Large intestine (tissue), 12 donors: ENCODE measurements around the gene S100A3. TPM values are rescaled to one million over a fixed set of nuclear protein-coding genes. Genes with fewer than 3 reads are reported as not detected.
A peak's percentile ranks its signal among the peaks of the same experiment; 100 is the strongest.
"Not testable (repeated sequence)": the region's sequence is repeated elsewhere in the genome, so short reads cannot be mapped to it uniquely, and the experiment has no call there.

ENCODE experiments used
- DNase-seq, 2 donors: peaks; one replicate each; pipeline versions ENCODE4 v3.0.0 to v3.0.0-alpha.2; 2013
- H3K27ac ChIP-seq: one replicate; pipeline ENCODE4 v1.5.1; 2013; ENCODE audit warnings: low read length
- H3K27me3 ChIP-seq: 2 replicates; pipeline ENCODE4 v1.6.1; 2013; ENCODE audit warnings: low read length; ENCODE audit not compliant: control insufficient read depth, insufficient read depth
- H3K36me3 ChIP-seq: 2 replicates; pipeline ENCODE4 v1.6.1; 2013; ENCODE audit warnings: low read length; ENCODE audit not compliant: control insufficient read depth, insufficient read depth
- H3K4me1 ChIP-seq: one replicate; pipeline ENCODE4 v1.6.1; 2013; ENCODE audit warnings: low read length; ENCODE audit not compliant: control insufficient read depth, insufficient read depth
- H3K4me3 ChIP-seq: one replicate; pipeline ENCODE4 v1.5.1; 2013; ENCODE audit warnings: low read length
- H3K9me3 ChIP-seq: one replicate; pipeline ENCODE4 v1.6.1; 2013; ENCODE audit warnings: mild to moderate bottlenecking, low read depth, low read length, moderate library complexity; ENCODE audit not compliant: control insufficient read depth
- WGBS: methylation state at CpG from one replicate; pipeline ENCODE4 v1.1.5; 2013; ENCODE audit warnings: low lambda C conversion rate; ENCODE audit not compliant: insufficient coverage; 5-methylcytosine and 5-hydroxymethylcytosine counted together
- long read RNA-seq, 11 donors: transcript quantifications; one replicate each; lab custom pipeline, GENCODE V29; 2026
- polyA plus RNA-seq: library from polyadenylated mRNA; unstranded; fragments of 120-200 nt; gene quantifications from one replicate; pipeline ENCODE4 v1.2.1, GENCODE V29; 2013

S100A3 gene, protein sequence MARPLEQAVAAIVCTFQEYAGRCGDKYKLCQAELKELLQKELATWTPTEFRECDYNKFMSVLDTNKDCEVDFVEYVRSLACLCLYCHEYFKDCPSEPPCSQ
- not detected for polyA plus RNA-seq
- long read RNA-seq, donor 1, result 0 reads
- long read RNA-seq, donor 2, result 0 reads
- long read RNA-seq, donor 3, result 0 reads
- long read RNA-seq, donor 4, result 0 reads
- long read RNA-seq, donor 5, result 0 reads
- long read RNA-seq, donor 6, result 0 reads
- long read RNA-seq, donor 7, result 0 reads
- long read RNA-seq, donor 8, result 0 reads
- long read RNA-seq, donor 9, result 0 reads
- long read RNA-seq, donor 10, result 0 reads
- long read RNA-seq, donor 11, result 0 reads

DNA sequence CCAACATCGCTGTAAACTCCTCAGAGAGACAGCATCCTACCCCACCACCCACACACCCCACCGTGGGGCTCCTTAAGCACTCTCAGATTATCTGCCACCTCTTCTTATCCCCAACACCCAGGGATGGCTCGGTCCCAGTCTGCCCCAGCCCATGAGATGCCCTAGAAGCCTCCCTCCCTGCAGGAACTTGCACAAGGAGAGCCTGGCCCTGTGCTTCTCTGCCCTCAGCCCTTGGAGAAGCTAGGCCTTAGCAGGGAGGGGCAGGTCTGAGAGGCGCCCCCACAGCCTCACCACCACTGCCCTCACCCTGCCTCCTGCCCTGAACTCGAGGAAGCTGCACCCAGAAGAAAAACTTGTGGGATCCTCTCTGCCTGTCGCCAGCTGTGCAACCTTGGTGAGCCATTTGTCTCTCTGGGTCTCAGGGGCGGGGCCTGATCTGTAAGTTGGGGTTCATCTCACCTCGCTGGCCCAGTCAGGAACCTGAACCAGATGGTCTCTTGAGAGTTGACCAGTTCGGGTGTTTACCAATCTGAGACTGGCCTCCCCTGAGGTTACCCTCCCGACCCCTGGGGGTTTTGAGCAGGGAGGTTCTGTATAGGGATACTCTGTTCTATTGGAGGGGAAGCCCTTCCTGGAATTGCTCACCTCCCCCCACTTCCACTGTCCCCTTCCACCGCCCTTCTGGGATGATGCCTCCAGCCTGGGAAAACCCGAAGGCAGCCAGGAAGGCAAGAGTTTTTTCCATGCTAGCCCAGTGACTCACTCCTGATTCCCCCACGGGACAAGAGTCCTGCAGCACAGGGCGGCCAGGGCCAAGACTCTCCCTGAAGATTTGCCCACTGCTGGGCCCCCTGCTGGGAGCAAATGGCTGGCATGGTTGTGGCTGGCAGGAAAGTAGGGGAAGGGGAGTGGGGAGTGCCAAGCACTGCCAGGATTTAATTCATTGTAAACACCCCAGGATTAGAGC, at the start of gene S100A3:
TSS of gene S100A3 (minus strand) at position 537 of the 967 bp plus-strand sequence. CDS start 773 bp downstream, outside the sequence.
- peaks cover 24% of the 10 kb centered on the region for H3K4me1 ChIP-seq
- peak in 1 of 2 donors; percentile 41 for DNase-seq
- H3K36me3 ChIP-seq, result no peaks in the 10 kb centered on the region
- H3K9me3 ChIP-seq, result no peaks in the 10 kb centered on the region
- H3K27ac ChIP-seq, result no peak within 1 kb of the TSS
- WGBS, result no CpG with 5 or more reads among the region's 14 CpGs
- H3K27me3 ChIP-seq, result no peaks in the 10 kb centered on the region
- H3K4me3 ChIP-seq, result no peak within 1 kb of the TSS

DNA sequence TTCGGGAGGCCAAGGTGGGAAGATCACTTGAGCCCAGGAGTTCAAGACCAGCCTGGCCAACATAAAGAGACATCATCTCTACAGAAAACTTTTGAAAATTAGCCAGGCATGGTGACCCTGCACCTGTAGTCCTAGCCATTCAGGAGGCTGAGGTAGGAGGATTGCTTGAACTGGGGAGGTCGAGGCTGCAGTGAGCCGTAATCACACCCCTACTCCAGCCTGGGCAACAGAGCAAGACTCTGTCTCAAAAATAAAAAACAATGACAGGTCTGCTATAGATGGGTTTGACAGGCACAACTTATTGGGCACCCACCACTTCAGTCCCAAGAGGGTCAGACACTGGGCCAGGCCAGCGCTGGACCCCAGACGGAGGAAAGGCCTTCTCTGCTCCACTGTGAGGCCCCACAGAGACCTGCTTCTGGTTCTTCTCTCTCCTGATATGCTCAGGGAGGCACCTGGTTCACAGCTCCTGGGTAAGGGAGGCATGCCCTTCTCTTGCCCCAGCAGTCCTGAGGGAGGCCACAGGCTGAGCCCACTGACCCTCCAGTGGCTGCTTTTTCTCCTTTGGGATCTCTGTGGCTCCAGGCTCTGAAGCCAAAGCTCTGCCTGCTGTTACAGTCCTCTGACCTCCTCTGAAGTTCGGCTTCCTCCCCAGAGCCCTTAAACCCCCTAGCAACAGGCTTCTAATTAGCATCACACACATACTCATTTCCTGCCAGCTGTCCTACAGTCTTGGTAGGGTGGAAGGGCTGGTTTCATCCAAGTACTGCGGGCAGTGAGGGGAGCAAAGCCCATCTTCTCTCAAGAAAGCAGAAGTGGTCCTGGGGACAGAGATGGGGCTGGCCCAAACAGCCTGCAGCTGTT, 49.5 kb upstream of the S100A3 start:
- WGBS, result no CpG with 5 or more reads among the region's 7 CpGs
- peak; percentile 41 to 46 for DNase-seq
- H3K9me3 ChIP-seq, result no peaks in the 10 kb centered on the region
- no peaks in the 10 kb centered on the region for H3K27me3 ChIP-seq
- no peaks in the 10 kb centered on the region for H3K4me1 ChIP-seq
- no peaks in the 10 kb centered on the region for H3K36me3 ChIP-seq
- H3K27ac ChIP-seq, result peak overlapping the region; percentile 26
- H3K4me3 ChIP-seq, result no peak overlapping the region

DNA sequence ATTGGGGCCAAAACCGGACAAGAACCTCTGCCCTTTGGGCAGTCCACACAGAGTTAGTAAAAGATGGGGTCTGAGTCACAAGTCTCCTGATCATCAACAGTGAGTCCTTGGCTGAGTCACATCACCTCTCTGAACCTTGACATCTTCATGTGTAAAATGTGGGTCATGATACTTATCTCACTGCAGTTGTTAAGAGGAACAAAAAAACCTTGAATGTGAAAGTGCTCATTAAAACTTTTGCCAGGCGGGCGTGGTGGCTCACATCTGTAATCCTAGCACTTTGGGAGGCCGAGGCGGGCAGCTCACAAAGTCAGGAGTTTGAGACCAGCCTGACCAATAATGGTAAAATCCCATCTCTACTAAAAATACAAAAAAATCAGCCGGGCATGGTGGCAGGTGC, 48.1 kb upstream of the S100A3 start:
- no peak for DNase-seq
- WGBS, result no CpG with 5 or more reads among the region's 6 CpGs
- no peaks in the 10 kb centered on the region for H3K27me3 ChIP-seq

DNA sequence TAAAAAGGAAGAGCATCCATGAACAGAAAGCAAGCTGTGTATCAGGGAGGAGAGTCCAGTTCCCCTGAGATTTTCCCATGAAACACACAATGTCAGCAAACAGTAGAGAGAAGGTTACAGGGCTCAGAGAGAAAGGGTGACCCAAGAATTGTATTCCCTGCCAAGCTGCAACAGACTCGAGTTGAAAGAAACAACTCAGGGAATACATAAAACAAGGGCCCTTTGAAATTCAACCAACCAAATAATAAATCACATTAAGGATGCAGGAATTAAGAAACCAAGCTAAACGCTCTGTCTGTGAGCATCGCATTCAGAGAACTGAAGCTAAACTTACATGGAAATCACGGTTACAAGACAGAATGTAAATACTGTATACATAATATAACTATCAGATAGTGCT, 43.7 kb upstream of the S100A3 start:
- WGBS, result 80% methylated on average over 1 of the region's 4 CpGs
- H3K9me3 ChIP-seq, result no peaks in the 10 kb centered on the region

More for the DNA sequence above, 48.1 kb upstream of the S100A3 start:
- Histone ChIP-seq H3K4me1 (no peaks in the 10 kb centered on the region), H3K27ac (no peak overlapping the region), H3K4me3 (no peak overlapping the region), H3K9me3 (no peaks in the 10 kb centered on the region), H3K36me3 (no peaks in the 10 kb centered on the region)

DNA sequence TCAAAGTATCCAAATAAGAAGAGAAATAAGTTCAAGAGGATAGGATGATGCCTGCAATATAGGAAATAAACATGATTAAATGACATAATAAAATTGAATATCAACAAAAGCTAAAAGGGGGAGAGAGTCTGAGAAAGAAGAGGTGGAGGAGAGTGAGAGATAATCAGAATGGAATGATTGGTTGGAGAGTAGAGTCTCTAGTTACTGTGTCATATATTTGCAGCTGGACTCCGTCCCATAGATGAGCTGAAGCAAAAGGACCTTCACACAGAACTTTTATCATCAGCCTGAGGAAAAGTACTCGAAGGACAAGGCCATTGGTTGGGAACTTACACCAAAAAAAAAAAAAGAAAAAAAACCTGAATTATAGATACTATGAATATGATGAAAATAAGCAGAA, 39.4 kb upstream of the S100A3 start:
- Histone ChIP-seq H3K9me3 (no peaks in the 10 kb centered on the region), H3K36me3 (no peaks in the 10 kb centered on the region), H3K4me1 (no peaks in the 10 kb centered on the region), H3K27ac (no peak overlapping the region), H3K4me3 (no peak overlapping the region), H3K27me3 (no peaks in the 10 kb centered on the region)
- DNase-seq, result no peak
- no CpG with 5 or more reads among the region's 2 CpGs for WGBS

More for the DNA sequence above, 43.7 kb upstream of the S100A3 start:
- no peak for DNase-seq
- H3K27ac ChIP-seq, result no peak overlapping the region
- H3K27me3 ChIP-seq, result no peaks in the 10 kb centered on the region
- no peaks in the 10 kb centered on the region for H3K4me1 ChIP-seq
- H3K36me3 ChIP-seq, result no peaks in the 10 kb centered on the region
- H3K4me3 ChIP-seq, result no peak overlapping the region

DNA sequence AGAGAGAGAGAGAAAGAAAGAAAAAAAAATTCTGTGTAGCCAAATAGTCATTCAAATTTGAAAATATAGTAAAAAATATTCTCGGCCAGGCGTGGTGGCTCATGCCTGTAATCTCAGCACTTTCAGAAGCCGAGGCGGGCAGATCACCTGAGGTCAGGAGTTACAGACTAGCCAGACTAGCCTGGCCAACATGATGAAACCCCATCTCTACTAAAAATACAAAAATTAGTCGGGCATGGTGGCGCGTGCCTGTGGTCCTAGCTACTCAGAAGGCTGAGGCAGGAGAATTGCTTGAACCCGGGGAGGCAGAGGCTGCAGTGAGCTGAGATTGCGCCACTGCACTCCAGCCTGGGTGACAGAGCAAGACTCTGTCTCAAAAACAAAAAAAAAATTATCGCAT, 39.0 kb upstream of the S100A3 start:
- not testable (repeated sequence) for H3K36me3 ChIP-seq, H3K9me3 ChIP-seq, H3K27me3 ChIP-seq, H3K27ac ChIP-seq, H3K4me3 ChIP-seq, DNase-seq, H3K4me1 ChIP-seq
- WGBS, result 60% methylated on average over 1 of the region's 10 CpGs

DNA sequence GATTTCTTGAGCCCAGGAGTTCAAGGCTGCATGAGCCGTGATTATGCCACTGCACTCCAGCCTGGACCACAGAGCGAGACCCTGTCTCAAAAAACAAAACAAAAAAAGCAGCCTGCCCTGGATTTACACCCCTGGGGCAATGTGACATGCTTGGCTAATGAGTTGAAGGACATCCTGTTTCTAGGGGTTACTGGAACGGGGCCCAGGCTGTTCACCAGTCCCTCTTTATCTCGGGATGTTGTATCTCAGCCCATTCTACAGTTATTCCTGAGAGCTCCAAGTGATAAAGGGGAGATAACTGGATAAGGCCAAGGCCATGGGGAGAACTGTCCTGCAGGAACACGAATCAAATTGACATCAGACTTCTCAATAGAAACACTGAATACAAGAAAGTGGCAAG, 38.3 kb upstream of the S100A3 start:
- H3K4me3 ChIP-seq, result no peak overlapping the region
- no peaks in the 10 kb centered on the region for H3K36me3 ChIP-seq
- H3K27me3 ChIP-seq, result no peaks in the 10 kb centered on the region
- no CpG with 5 or more reads among the region's 5 CpGs for WGBS
- no peaks in the 10 kb centered on the region for H3K4me1 ChIP-seq
- no peak for DNase-seq
- H3K9me3 ChIP-seq, result no peaks in the 10 kb centered on the region
- H3K27ac ChIP-seq, result no peak overlapping the region

DNA sequence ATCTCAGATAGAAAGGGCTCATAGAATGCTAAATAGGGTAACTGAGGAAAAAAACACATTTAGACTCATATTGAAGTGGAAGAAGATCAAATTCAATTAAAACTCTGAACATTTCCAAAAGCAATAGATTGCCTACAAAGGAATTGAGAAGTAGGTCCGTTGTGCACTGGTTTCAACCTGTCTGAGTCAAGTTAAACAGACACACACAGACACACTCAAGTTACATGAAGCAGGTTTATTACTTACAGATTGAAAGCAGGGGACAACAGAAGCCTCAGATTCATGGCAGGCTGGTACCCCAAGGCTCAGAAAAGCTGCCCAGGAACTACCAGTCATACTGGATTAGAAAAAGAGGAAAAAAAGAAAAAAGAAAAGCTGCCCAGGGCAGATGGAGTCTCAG, 37.3 kb upstream of the S100A3 start:
- H3K36me3 ChIP-seq, result no peaks in the 10 kb centered on the region
- DNase-seq, result no peak
- H3K27ac ChIP-seq, result no peak overlapping the region
- no peaks in the 10 kb centered on the region for H3K4me1 ChIP-seq
- H3K9me3 ChIP-seq, result no peaks in the 10 kb centered on the region
- H3K27me3 ChIP-seq, result no peaks in the 10 kb centered on the region
- WGBS, result no CpG with 5 or more reads among the region's 1 CpG
- no peak overlapping the region for H3K4me3 ChIP-seq

DNA sequence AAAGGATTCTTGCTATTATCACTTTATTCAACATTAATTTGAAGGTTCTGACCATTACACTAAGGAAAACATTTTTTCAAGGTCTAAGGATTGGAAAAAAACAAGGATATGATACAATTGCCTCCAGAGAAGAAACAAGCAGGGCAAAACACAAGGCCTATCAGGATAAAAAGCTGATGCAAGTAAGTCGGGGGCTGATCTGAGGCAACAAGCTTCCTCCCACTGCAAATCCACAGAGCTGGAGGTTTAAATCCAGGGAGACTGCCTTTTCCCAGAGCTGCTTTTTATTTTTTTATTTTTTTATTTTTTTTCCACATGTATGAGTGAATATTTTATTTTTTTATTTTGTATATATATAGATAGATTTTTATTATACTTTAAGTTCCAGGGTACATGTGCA, 35.9 kb upstream of the S100A3 start:
- H3K4me3 ChIP-seq, result no peak overlapping the region
- no peaks in the 10 kb centered on the region for H3K27me3 ChIP-seq
- WGBS, result no CpG with 5 or more reads among the region's 1 CpG
- no peaks in the 10 kb centered on the region for H3K9me3 ChIP-seq
- no peak overlapping the region for H3K27ac ChIP-seq
- DNase-seq, result no peak
- no peaks in the 10 kb centered on the region for H3K36me3 ChIP-seq
- H3K4me1 ChIP-seq, result no peaks in the 10 kb centered on the region

DNA sequence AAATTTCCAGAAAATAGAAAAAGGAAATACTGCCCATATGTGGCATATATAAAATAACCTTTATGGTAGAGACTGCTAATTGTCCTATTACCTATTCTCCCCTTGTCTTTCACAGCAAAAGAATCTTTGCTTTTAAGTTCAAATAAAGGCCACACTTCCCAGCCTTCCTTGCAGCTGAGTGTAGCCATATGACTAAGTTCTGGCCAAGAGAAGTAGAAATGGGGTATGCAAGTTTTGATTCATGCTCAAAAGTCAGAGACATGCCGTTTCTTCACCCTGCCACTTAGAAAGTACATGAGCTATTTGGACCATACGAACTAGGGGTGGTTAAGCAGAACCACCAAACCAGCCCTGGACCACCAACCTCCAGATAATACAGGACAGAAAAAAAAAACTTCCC, 34.9 kb upstream of the S100A3 start:
- no peak for DNase-seq
- 67% methylated on average over 2 of the region's 2 CpGs for WGBS
- no peaks in the 10 kb centered on the region for H3K27me3 ChIP-seq

More for the DNA sequence above, 34.9 kb upstream of the S100A3 start:
- Histone ChIP-seq H3K27ac (no peak overlapping the region), H3K9me3 (no peaks in the 10 kb centered on the region), H3K4me3 (no peak overlapping the region), H3K36me3 (no peaks in the 10 kb centered on the region), H3K4me1 (no peaks in the 10 kb centered on the region)
